Omental fat pad (tissue), 4 donors: ENCODE measurements around the gene PRRG2. TPM values are rescaled to one million over a fixed set of nuclear protein-coding genes. Genes with fewer than 3 reads are reported as not detected.

Source experiments
- ATAC-seq: fragments of 150-250 bp; one replicate; pipeline ENCODE4 v1.9.1; 2016; ENCODE audit warnings: mild to moderate bottlenecking, moderate library complexity; ENCODE audit not compliant: low FRiP score
- DNase-seq: peaks from one replicate; pipeline ENCODE4 v3.0.0-alpha.2; 2019; ENCODE audit warnings: low spot score
- CTCF ChIP-seq, 3 donors: fragments of 450-650 bp; IDR thresholded peaks; one replicate each; pipeline ENCODE4 v1.5.1; 2016 to 2017; ENCODE audit warnings: antibody characterized with exemption in 3 of 3, mild to moderate bottlenecking in 3 of 3, moderate library complexity in 2 of 3
- total RNA-seq, 4 donors: library from RNA; depleted of rRNA; stranded (reverse); fragments of >200 nt; gene quantifications; one replicate each; pipeline ENCODE4 v1.1.0, GENCODE V29; 2016

PRRG2 gene
- total RNA-seq, 4 donors from 2014 or later = 0.79 to 5.2 (median 2.3) TPM; not detected in 1

GRCh38 chr19:49573009-49573408 is 8.1 kb upstream of the PRRG2 start:
- no peak for TF ChIP-seq CTCF (IDR thresholded peaks at IDR 0.05)
- DNase-seq = no peak

GRCh38 chr19:49573425-49573824 is 7.7 kb upstream of the PRRG2 start:
- TF ChIP-seq CTCF (IDR thresholded peaks at IDR 0.05) = no peak
- DNase-seq (no peak), ATAC-seq (no peak)

More at GRCh38 chr19:49573009-49573408, 8.1 kb upstream of the PRRG2 start:
- no peak for ATAC-seq

GRCh38 chr19:49574206-49574755 is 6.8 kb upstream of the PRRG2 start:
- ATAC-seq (no peak), DNase-seq (no peak)
- no peak for TF ChIP-seq CTCF (IDR thresholded peaks at IDR 0.05)

GRCh38 chr19:49579193-49579592 is 1.9 kb upstream of the PRRG2 start:
- DNase-seq (no peak), ATAC-seq (no peak)
- no peak for TF ChIP-seq CTCF (IDR thresholded peaks at IDR 0.05)

GRCh38 chr19:49579947-49580263 is 1.2 kb upstream of the PRRG2 start:
- ATAC-seq (peak; percentile 26), DNase-seq (no peak)
- TF ChIP-seq CTCF (IDR thresholded peaks at IDR 0.05) = no peak

GRCh38 chr19:49580264-49581006 is 681 bp upstream of the PRRG2 start, which contains the start of gene NOSIP:
Gene NOSIP (minus strand): TSS chr19:49580556. CDS start chr19:49560691, 19,865 bp downstream.
- ATAC-seq (peak; percentile 96), DNase-seq (peak; percentile 65)
- no peak for TF ChIP-seq CTCF (IDR thresholded peaks at IDR 0.05)

- DNase-seq = no peak
- no peak for ATAC-seq
- no peak for TF ChIP-seq CTCF (IDR thresholded peaks at IDR 0.05)
Observed at GRCh38 chr19:49583239-49583638, 2.1 kb downstream of the PRRG2 start.
